Mesendoderm (in vitro differentiated cells): Measurements from ENCODE around the gene GARIN3.
A peak's percentile ranks its signal among the peaks of the same experiment; 100 is the strongest.

ENCODE experiments used
- DNase-seq: peaks from one replicate; pipeline ENCODE4 v3.0.0; 2013
- H2AK5ac ChIP-seq: 2 replicates; pipeline ENCODE4 v1.6.1; 2013; ENCODE audit warnings: low read length, inconsistent platforms
- H2BK120ac ChIP-seq: 2 replicates; pipeline ENCODE4 v1.6.1; 2013; ENCODE audit warnings: low read depth, mild to moderate bottlenecking, low read length, moderate library complexity, mixed read lengths
- H2BK15ac ChIP-seq: replicated peaks from 2 replicates; pipeline ENCODE4 v1.6.1; 2013; ENCODE audit warnings: low read depth, mild to moderate bottlenecking, moderate library complexity
- H2BK5ac ChIP-seq: 2 replicates; pipeline ENCODE4 v1.6.1; 2013; ENCODE audit warnings: low read length, inconsistent platforms
- H3K18ac ChIP-seq: 2 replicates; pipeline ENCODE4 v1.6.1; 2013; ENCODE audit warnings: mild to moderate bottlenecking, low read length, mixed read lengths
- H3K23ac ChIP-seq: one replicate; pipeline ENCODE4 v1.6.1; 2013; ENCODE audit warnings: low read length
- H3K27ac ChIP-seq: 2 replicates; pipeline ENCODE4 v1.5.1; 2013; ENCODE audit warnings: low read depth, mild to moderate bottlenecking, inconsistent platforms, low read length, moderate library complexity
- H3K27me3 ChIP-seq: 2 replicates; pipeline ENCODE4 v1.6.1; 2013; ENCODE audit warnings: low read length, control low read depth, mild to moderate bottlenecking, inconsistent platforms; ENCODE audit not compliant: insufficient read depth, poor library complexity
- H3K36me3 ChIP-seq: 2 replicates; pipeline ENCODE4 v1.6.1; 2013; ENCODE audit warnings: low read length, inconsistent platforms; ENCODE audit not compliant: control insufficient read depth, insufficient read depth
- H3K4ac ChIP-seq: one replicate; pipeline ENCODE4 v1.6.1; 2013; ENCODE audit warnings: low read depth, mild to moderate bottlenecking, low read length, moderate library complexity
- H3K4me1 ChIP-seq: 2 replicates; pipeline ENCODE4 v1.6.1; 2013; ENCODE audit warnings: low read depth, low read length, inconsistent platforms; ENCODE audit not compliant: control insufficient read depth
- H3K4me2 ChIP-seq: 2 replicates; pipeline ENCODE4 v1.6.1; 2013; ENCODE audit warnings: low read length
- H3K4me3 ChIP-seq: 2 replicates; pipeline ENCODE4 v1.5.1; 2013; ENCODE audit warnings: mild to moderate bottlenecking, low read length
- H3K56ac ChIP-seq: one replicate; pipeline ENCODE4 v1.6.1; 2013; ENCODE audit warnings: low read length
- H3K79me1 ChIP-seq: 2 replicates; pipeline ENCODE4 v1.6.1; 2013; ENCODE audit warnings: low read length, inconsistent platforms
- H3K79me2 ChIP-seq: 2 replicates; pipeline ENCODE4 v1.6.1; 2013; ENCODE audit warnings: mild to moderate bottlenecking, low read length; ENCODE audit not compliant: control insufficient read depth, insufficient read depth
- H3K9ac ChIP-seq: 2 replicates; pipeline ENCODE4 v1.6.1; 2013; ENCODE audit warnings: low read length, inconsistent platforms
- H4K5ac ChIP-seq: one replicate; pipeline ENCODE4 v1.6.1; 2013; ENCODE audit warnings: low read length
- H4K8ac ChIP-seq: one replicate; pipeline ENCODE4 v1.6.1; 2013; ENCODE audit warnings: low read depth, mild to moderate bottlenecking, control low read depth, low read length, moderate library complexity
- WGBS: extraction: QIAGEN DNeasy Blood & Tissue Kit; methylation state at CpG from one replicate; pipeline ENCODE4 v1.1.7; 2013; ENCODE audit warnings: low lambda C conversion rate, missing lambda C conversion rate; ENCODE audit not compliant: insufficient coverage; ENCODE audit errors: extremely low coverage; 5-methylcytosine and 5-hydroxymethylcytosine counted together

GARIN3 gene

DNA sequence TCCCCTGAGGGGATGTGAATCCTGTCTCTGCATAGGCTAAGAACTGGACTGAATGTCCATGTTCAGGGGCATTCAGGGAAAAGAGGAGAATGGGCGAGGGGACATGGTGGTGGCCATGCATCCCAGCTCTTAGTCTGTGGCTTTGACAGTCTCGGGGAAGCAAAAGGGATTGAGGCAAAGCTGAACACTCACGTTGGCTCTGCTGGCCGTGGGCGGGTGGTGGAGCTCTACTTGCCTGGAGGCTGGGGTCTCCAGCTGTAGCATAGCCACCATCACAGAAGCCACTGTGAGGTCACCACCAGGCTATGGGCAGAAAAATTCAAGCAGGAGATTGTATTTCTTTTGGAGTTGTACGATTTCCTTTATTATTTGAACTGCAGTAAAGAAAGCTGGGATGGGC, 4.1 kb downstream of the GARIN3 start:
- WGBS = no CpG with 5 or more reads among the region's 6 CpGs
- no peak overlapping the region for H3K18ac ChIP-seq
- H2BK120ac ChIP-seq = no peak overlapping the region
- H3K23ac ChIP-seq = no peak overlapping the region
- H3K36me3 ChIP-seq = no peaks in the 10 kb centered on the region
- no peaks in the 10 kb centered on the region for H3K79me1 ChIP-seq
- no peak overlapping the region for H3K9ac ChIP-seq
- no peak overlapping the region for H2AK5ac ChIP-seq
- H2BK5ac ChIP-seq = no peak overlapping the region
- H3K4me3 ChIP-seq = no peak overlapping the region
- no peak overlapping the region for H3K27ac ChIP-seq
- H3K4ac ChIP-seq = no peak overlapping the region
- no peak overlapping the region for H4K5ac ChIP-seq
- no peak overlapping the region for H4K8ac ChIP-seq
- H3K27me3 ChIP-seq = no peaks in the 10 kb centered on the region
- no peak for DNase-seq
- H3K4me1 ChIP-seq = no peaks in the 10 kb centered on the region
- no peak overlapping the region for H3K56ac ChIP-seq
- no peak overlapping the region for H2BK15ac ChIP-seq
- H3K4me2 ChIP-seq = no peak overlapping the region
- no peaks in the 10 kb centered on the region for H3K79me2 ChIP-seq

DNA sequence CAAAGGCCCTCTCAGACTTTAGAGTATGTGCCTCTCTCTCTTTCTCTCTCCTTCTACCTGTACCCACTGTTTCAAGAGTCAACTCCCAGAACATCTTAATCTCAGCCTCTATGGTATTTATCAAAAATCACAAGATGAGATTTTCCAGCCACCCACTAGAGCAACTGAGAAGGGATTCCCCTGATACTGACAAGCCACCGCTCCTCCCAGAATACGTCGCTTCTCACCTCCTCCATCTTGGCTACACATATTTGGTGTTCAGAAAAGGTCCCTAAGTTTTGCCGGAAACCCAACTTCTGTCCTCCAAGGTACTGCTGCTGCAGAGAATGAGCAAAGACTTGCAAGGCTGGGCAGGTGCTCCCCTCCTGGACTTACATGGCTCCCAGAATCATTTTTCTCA, 6.1 kb downstream of the GARIN3 start:
- Histone ChIP-seq H3K4me1 (no peaks in the 10 kb centered on the region), H4K5ac (no peak overlapping the region), H3K79me1 (no peaks in the 10 kb centered on the region), H3K4ac (no peak overlapping the region), H2BK15ac (no peak overlapping the region), H3K4me2 (no peak overlapping the region), H3K27ac (no peak overlapping the region), H3K9ac (no peak overlapping the region), H2BK5ac (no peak overlapping the region), H3K18ac (no peak overlapping the region), H3K36me3 (no peaks in the 10 kb centered on the region), H3K27me3 (no peaks in the 10 kb centered on the region), H2BK120ac (no peak overlapping the region), H3K79me2 (no peaks in the 10 kb centered on the region), H2AK5ac (no peak overlapping the region), H4K8ac (no peak overlapping the region), H3K56ac (no peak overlapping the region), H3K23ac (peak overlapping the region; percentile 66), H3K4me3 (no peak overlapping the region)
- WGBS = no CpG with 5 or more reads among the region's 4 CpGs
- no peak for DNase-seq

- H3K4me2 ChIP-seq = no peak overlapping the region
- WGBS = no CpG with 5 or more reads among the region's 6 CpGs
- no peak overlapping the region for H3K4me3 ChIP-seq
- H3K79me2 ChIP-seq = no peaks in the 10 kb centered on the region
- H2BK120ac ChIP-seq = no peak overlapping the region
- no peak for DNase-seq
- no peak overlapping the region for H3K27ac ChIP-seq
- H2BK5ac ChIP-seq = no peak overlapping the region
- no peaks in the 10 kb centered on the region for H3K4me1 ChIP-seq
- no peak overlapping the region for H3K23ac ChIP-seq
- H2BK15ac ChIP-seq = no peak overlapping the region
- H4K5ac ChIP-seq = no peak overlapping the region
- no peak overlapping the region for H4K8ac ChIP-seq
- H2AK5ac ChIP-seq = no peak overlapping the region
- H3K36me3 ChIP-seq = no peaks in the 10 kb centered on the region
- H3K18ac ChIP-seq = no peak overlapping the region
- H3K27me3 ChIP-seq = no peaks in the 10 kb centered on the region
- H3K56ac ChIP-seq = no peak overlapping the region
- no peaks in the 10 kb centered on the region for H3K79me1 ChIP-seq
- no peak overlapping the region for H3K4ac ChIP-seq
- no peak overlapping the region for H3K9ac ChIP-seq
These were observed 6.8 kb downstream of the GARIN3 start for GRCh38 chr5:157159209-157159751.

GRCh38 chr5:157157293-157157891, 8.7 kb downstream of the GARIN3 start:
- Histone ChIP-seq H4K5ac (no peak overlapping the region), H3K27ac (no peak overlapping the region), H4K8ac (no peak overlapping the region), H3K23ac (no peak overlapping the region), H3K9ac (no peak overlapping the region), H3K79me2 (no peaks in the 10 kb centered on the region), H3K56ac (no peak overlapping the region), H3K4me1 (no peaks in the 10 kb centered on the region), H3K79me1 (no peaks in the 10 kb centered on the region), H3K36me3 (no peaks in the 10 kb centered on the region), H2BK15ac (no peak overlapping the region), H3K4ac (no peak overlapping the region), H2BK5ac (no peak overlapping the region), H2AK5ac (no peak overlapping the region), H3K18ac (no peak overlapping the region), H3K4me3 (no peak overlapping the region), H3K4me2 (no peak overlapping the region), H3K27me3 (no peaks in the 10 kb centered on the region), H2BK120ac (no peak overlapping the region)
- WGBS = no CpG with 5 or more reads among the region's 1 CpG
- DNase-seq = no peak

DNA sequence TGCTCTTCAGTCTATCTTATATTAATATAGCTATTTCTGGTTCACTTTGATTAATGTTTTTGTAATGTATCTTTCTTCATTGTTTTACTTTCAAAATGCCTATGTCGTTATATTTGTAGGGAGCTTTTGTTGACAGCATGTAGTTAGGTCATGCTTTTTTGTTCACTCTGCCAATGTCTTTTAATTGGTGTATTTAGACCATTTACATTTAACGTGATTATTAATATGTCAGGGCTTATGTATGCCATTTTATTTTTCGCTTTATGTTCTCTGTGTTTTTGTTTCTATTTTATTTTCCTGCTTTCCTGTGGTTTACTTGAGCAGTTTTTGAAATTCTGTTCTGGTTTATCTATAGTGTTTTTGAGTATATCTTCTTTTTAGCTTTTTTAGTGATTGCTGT, 10.8 kb downstream of the GARIN3 start:
- no peak overlapping the region for H3K9ac ChIP-seq
- H2BK15ac ChIP-seq = no peak overlapping the region
- H4K8ac ChIP-seq = no peak overlapping the region
- no peak overlapping the region for H3K18ac ChIP-seq
- no peaks in the 10 kb centered on the region for H3K27me3 ChIP-seq
- no peak overlapping the region for H4K5ac ChIP-seq
- no peak overlapping the region for H2AK5ac ChIP-seq
- H3K23ac ChIP-seq = no peak overlapping the region
- no peak overlapping the region for H3K4me3 ChIP-seq
- no peaks in the 10 kb centered on the region for H3K79me1 ChIP-seq
- WGBS = no CpG with 5 or more reads among the region's 3 CpGs
- no peak for DNase-seq
- H3K4ac ChIP-seq = no peak overlapping the region
- H3K56ac ChIP-seq = no peak overlapping the region
- H3K4me1 ChIP-seq = no peaks in the 10 kb centered on the region
- H3K36me3 ChIP-seq = no peaks in the 10 kb centered on the region
- H3K27ac ChIP-seq = no peak overlapping the region
- H2BK120ac ChIP-seq = no peak overlapping the region
- H3K4me2 ChIP-seq = no peak overlapping the region
- no peaks in the 10 kb centered on the region for H3K79me2 ChIP-seq
- no peak overlapping the region for H2BK5ac ChIP-seq

DNA sequence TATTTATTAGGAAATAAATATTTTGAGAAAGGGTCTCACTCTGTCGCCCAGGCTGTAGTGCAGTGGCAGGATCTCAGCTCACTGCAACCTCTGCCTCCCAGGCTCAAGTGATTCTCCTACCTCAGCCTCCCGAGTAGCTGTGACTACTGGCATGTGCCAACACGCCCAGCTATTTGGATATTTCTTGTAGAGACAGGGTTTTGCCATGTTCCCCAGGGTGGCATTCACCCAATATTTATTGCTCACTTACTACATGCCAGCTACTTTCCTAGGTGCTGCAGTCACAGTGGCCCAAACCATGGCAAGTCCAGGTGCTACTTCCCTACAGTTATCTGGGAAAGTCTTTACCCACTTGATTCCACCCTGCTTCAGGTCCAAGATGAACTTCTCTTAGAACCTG, 15.1 kb downstream of the GARIN3 start:
- Histone ChIP-seq H3K9ac (no peak overlapping the region), H3K4me2 (no peak overlapping the region), H3K27ac (no peak overlapping the region), H3K56ac (no peak overlapping the region), H3K4ac (no peak overlapping the region), H3K79me2 (no peaks in the 10 kb centered on the region), H2BK15ac (no peak overlapping the region), H4K5ac (no peak overlapping the region), H3K36me3 (no peaks in the 10 kb centered on the region), H3K23ac (no peak overlapping the region), H3K27me3 (no peaks in the 10 kb centered on the region), H2BK120ac (no peak overlapping the region), H3K4me1 (no peaks in the 10 kb centered on the region), H3K18ac (no peak overlapping the region), H4K8ac (no peak overlapping the region), H2AK5ac (no peak overlapping the region), H3K4me3 (no peak overlapping the region), H3K79me1 (no peaks in the 10 kb centered on the region), H2BK5ac (no peak overlapping the region)
- DNase-seq = no peak
- WGBS = no CpG with 5 or more reads among the region's 3 CpGs
